ENCODE results near the gene RERE.

RERE gene

GRCh38 chr1:8687538-8687937 is 129.9 kb downstream of the RERE start:
- DNase-seq (ENCODE audit: low read depth in 2 of 2): no peak

GRCh38 chr1:8687039-8687438 is 130.4 kb downstream of the RERE start:
- no peak for DNase-seq (ENCODE audit: low read depth in 2 of 2)

GRCh38 chr1:8685463-8685862 is 132.0 kb downstream of the RERE start:
- DNase-seq (ENCODE audit: low read depth in 2 of 2): no peak

- no peak for DNase-seq (ENCODE audit: low read depth in 2 of 2)
Observed at GRCh38 chr1:8684590-8684989, 132.8 kb downstream of the RERE start.

GRCh38 chr1:8682573-8682972 is 134.9 kb downstream of the RERE start:
- DNase-seq (ENCODE audit: low read depth in 2 of 2): no peak

- DNase-seq (ENCODE audit: low read depth in 2 of 2): no peak
Observed at GRCh38 chr1:8681911-8682310, 135.5 kb downstream of the RERE start.

- DNase-seq (ENCODE audit: low read depth in 2 of 2): no peak
Observed at GRCh38 chr1:8680664-8681650, 136.5 kb downstream of the RERE start.

GRCh38 chr1:8679929-8680663 is 137.3 kb downstream of the RERE start:
- DNase-seq (ENCODE audit: low read depth in 2 of 2): no peak

GRCh38 chr1:8679395-8679800 is 138.0 kb downstream of the RERE start:
- no peak for DNase-seq (ENCODE audit: low read depth in 2 of 2)

- DNase-seq (ENCODE audit: low read depth in 2 of 2): no peak
Observed at GRCh38 chr1:8678673-8679394, 138.6 kb downstream of the RERE start.

- DNase-seq (ENCODE audit: low read depth in 2 of 2): no peak
Observed at GRCh38 chr1:8677782-8678181, 139.7 kb downstream of the RERE start.

GRCh38 chr1:8676813-8677212 is 140.6 kb downstream of the RERE start:
- DNase-seq (ENCODE audit: low read depth in 2 of 2): no peak

- no peak for DNase-seq (ENCODE audit: low read depth in 2 of 2)
Observed at GRCh38 chr1:8676072-8676471, 141.4 kb downstream of the RERE start.

- DNase-seq (ENCODE audit: low read depth in 2 of 2): no peak
Observed at GRCh38 chr1:8674912-8675311, 142.5 kb downstream of the RERE start.

- no peak for DNase-seq (ENCODE audit: low read depth in 2 of 2)
Observed at GRCh38 chr1:8674481-8674880, 143.0 kb downstream of the RERE start.

- DNase-seq (ENCODE audit: low read depth in 2 of 2): no peak
Observed at GRCh38 chr1:8671306-8671917, 146.0 kb downstream of the RERE start.

GRCh38 chr1:8670371-8670818 is 147.0 kb downstream of the RERE start:
- DNase-seq (ENCODE audit: low read depth in 2 of 2): no peak

GRCh38 chr1:8669606-8670335 is 147.7 kb downstream of the RERE start:
- no peak for DNase-seq (ENCODE audit: low read depth in 2 of 2)

- DNase-seq (ENCODE audit: low read depth in 2 of 2): no peak
Observed at GRCh38 chr1:8667869-8668594, 149.4 kb downstream of the RERE start.
